Measurements from ENCODE around the gene KDM3B.
A peak's percentile ranks its signal among the peaks of the same experiment; 100 is the strongest.
"Not testable (repeated sequence)": the region's sequence is repeated elsewhere in the genome, so short reads cannot be mapped to it uniquely, and the experiment has no call there.

The KDM3B gene

GRCh38 chr5:138372225-138372624 lies 19.7 kb downstream of the KDM3B start:
- in situ Hi-C loops (cut with HindIII; ENCODE audit: low pct_ligation_motif_present, low pct_unique_long_range_greater_than_20kb, low sequenced_read_pairs), result no loop called here
- DNase-seq, result no peak

- DNase-seq, result no peak
- in situ Hi-C loops (cut with HindIII; ENCODE audit: low pct_ligation_motif_present, low pct_unique_long_range_greater_than_20kb, low sequenced_read_pairs), result no loop called here
These were observed 20.2 kb downstream of the KDM3B start for GRCh38 chr5:138372653-138373052.

- no peak for DNase-seq
- in situ Hi-C loops (cut with HindIII; ENCODE audit: low pct_ligation_motif_present, low pct_unique_long_range_greater_than_20kb, low sequenced_read_pairs), result no loop called here
These were observed 29.9 kb downstream of the KDM3B start for GRCh38 chr5:138382347-138382746.

GRCh38 chr5:138385660-138386059 lies 33.2 kb downstream of the KDM3B start:
- no peak for DNase-seq
- in situ Hi-C loops (cut with HindIII; ENCODE audit: low pct_ligation_motif_present, low pct_unique_long_range_greater_than_20kb, low sequenced_read_pairs), result no loop called here

- DNase-seq, result no peak
- in situ Hi-C loops (cut with HindIII; ENCODE audit: low pct_ligation_motif_present, low pct_unique_long_range_greater_than_20kb, low sequenced_read_pairs), result no loop called here
These were observed 33.8 kb downstream of the KDM3B start for GRCh38 chr5:138386290-138386689.

- DNase-seq, result no peak
- in situ Hi-C loops (cut with HindIII; ENCODE audit: low pct_ligation_motif_present, low pct_unique_long_range_greater_than_20kb, low sequenced_read_pairs), result no loop called here
These were observed 36.8 kb downstream of the KDM3B start for GRCh38 chr5:138389332-138389731.

- in situ Hi-C loops (cut with HindIII; ENCODE audit: low pct_ligation_motif_present, low pct_unique_long_range_greater_than_20kb, low sequenced_read_pairs); DNase-seq: not testable (repeated sequence)
These were observed 37.4 kb downstream of the KDM3B start for GRCh38 chr5:138389911-138390310.

GRCh38 chr5:138391859-138392386 lies 39.4 kb downstream of the KDM3B start:
- in situ Hi-C loops (cut with HindIII; ENCODE audit: low pct_ligation_motif_present, low pct_unique_long_range_greater_than_20kb, low sequenced_read_pairs), result no loop called here
- no peak for DNase-seq

GRCh38 chr5:138402640-138403039 lies 50.2 kb downstream of the KDM3B start:
- in situ Hi-C loops (cut with HindIII; ENCODE audit: low pct_ligation_motif_present, low pct_unique_long_range_greater_than_20kb, low sequenced_read_pairs), result no loop called here
- DNase-seq, result no peak

GRCh38 chr5:138408023-138408422 lies 55.5 kb downstream of the KDM3B start:
- in situ Hi-C loops (cut with HindIII; ENCODE audit: low pct_ligation_motif_present, low pct_unique_long_range_greater_than_20kb, low sequenced_read_pairs), result no loop called here
- no peak for DNase-seq

GRCh38 chr5:138410996-138411640 lies 58.6 kb downstream of the KDM3B start:
- peak; percentile 20 for DNase-seq
- in situ Hi-C loops (cut with HindIII; ENCODE audit: low pct_ligation_motif_present, low pct_unique_long_range_greater_than_20kb, low sequenced_read_pairs), result not testable (repeated sequence)

GRCh38 chr5:138418444-138418843 lies 66.0 kb downstream of the KDM3B start:
- DNase-seq, result no peak
- in situ Hi-C loops (cut with HindIII; ENCODE audit: low pct_ligation_motif_present, low pct_unique_long_range_greater_than_20kb, low sequenced_read_pairs), result no loop called here

- no peak for DNase-seq
- in situ Hi-C loops (cut with HindIII; ENCODE audit: low pct_ligation_motif_present, low pct_unique_long_range_greater_than_20kb, low sequenced_read_pairs), result no loop called here
These were observed 72.6 kb downstream of the KDM3B start for GRCh38 chr5:138425079-138425478.

- no peak for DNase-seq
- in situ Hi-C loops (cut with HindIII; ENCODE audit: low pct_ligation_motif_present, low pct_unique_long_range_greater_than_20kb, low sequenced_read_pairs), result no loop called here
These were observed 83.5 kb downstream of the KDM3B start for GRCh38 chr5:138435943-138436342.

GRCh38 chr5:138438003-138438723 lies 85.7 kb downstream of the KDM3B start:
- no peak for DNase-seq
- in situ Hi-C loops (cut with HindIII; ENCODE audit: low pct_ligation_motif_present, low pct_unique_long_range_greater_than_20kb, low sequenced_read_pairs), result no loop called here

GRCh38 chr5:138438724-138439476 lies 86.4 kb downstream of the KDM3B start, which contains the start of gene REEP2:
TSS of gene REEP2 (plus strand) at chr5:138439057. CDS start at chr5:138439209, 152 bp downstream.
- DNase-seq, result peak; percentile 52
- in situ Hi-C loops (cut with HindIII; ENCODE audit: low pct_ligation_motif_present, low pct_unique_long_range_greater_than_20kb, low sequenced_read_pairs), result no loop called here

- in situ Hi-C loops (cut with HindIII; ENCODE audit: low pct_ligation_motif_present, low pct_unique_long_range_greater_than_20kb, low sequenced_read_pairs), result no loop called here
- DNase-seq, result no peak
These were observed 87.1 kb downstream of the KDM3B start for GRCh38 chr5:138439477-138440158.

- in situ Hi-C loops (cut with HindIII; ENCODE audit: low pct_ligation_motif_present, low pct_unique_long_range_greater_than_20kb, low sequenced_read_pairs), result no loop called here
These were observed 87.9 kb downstream of the KDM3B start for GRCh38 chr5:138440159-138441073.

More at GRCh38 chr5:138440159-138441073, 87.9 kb downstream of the KDM3B start:
- DNase-seq, result no peak
